ENCODE data around the gene RBM42.
"Not testable (repeated sequence)": the region's sequence is repeated elsewhere in the genome, so short reads cannot be mapped to it uniquely, and the experiment has no call there.

RBM42 gene

DNA sequence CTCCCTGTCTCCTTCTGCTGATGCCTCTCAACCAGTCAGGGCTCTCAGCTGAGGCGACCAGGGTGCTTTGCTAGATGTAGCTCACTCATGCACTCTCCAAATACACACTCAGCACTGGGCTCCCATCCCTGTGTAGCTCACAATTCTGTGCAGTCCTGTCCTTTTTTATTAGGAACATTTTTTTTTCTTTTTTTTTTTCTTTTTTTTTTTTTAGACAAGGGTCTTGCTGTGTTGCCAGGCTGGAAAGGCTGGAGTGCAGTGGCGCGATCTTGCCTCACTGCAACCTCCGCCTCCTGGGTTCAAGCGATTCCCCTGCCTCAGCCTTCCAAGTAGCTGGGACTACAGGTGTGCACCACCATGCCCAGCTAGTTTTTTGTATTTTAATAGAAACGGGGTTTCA is 26.0 kb downstream of the RBM42 start:
- not testable (repeated sequence) for DNase-seq (ENCODE audit: low read depth)

DNA sequence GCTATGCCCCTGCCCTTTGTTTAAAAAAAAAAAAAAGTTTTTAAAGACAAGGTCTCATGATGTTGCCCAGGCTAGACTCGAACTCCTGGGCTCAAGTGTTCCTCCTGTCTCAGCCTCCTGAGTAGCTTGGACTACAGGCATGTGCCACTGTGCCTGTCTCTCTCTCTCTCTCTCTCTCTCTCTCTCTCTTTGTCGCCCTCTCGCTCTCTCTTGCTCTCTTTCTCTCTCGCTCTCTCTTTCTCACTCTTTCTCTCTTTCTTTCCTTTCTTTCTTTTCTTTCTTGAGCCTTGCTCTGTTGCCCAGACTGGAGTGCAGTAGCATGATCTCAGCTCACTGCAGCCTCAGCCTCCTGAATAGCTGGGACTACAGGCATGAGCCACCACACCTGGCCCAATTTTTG is 26.8 kb downstream of the RBM42 start:
- no peak for DNase-seq (ENCODE audit: low read depth)

DNA sequence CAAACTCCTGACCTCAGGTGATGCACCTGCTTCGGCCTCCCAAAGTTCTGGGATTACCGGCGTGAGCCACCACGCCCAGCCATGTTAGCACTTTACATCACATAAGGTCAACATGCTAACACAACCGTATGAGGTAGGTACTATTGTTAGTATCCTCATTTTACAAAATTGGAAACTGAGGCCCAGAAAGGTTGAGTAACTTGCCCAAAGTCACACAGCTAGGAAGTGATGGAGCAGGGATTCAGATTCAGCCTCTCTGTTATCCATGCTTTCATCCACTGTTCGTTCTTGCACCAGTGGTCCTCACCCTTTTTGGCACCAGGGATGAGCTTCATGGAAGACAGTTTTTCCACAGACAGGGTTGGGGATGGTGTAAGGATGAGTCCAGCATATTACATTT is 27.9 kb downstream of the RBM42 start:
- no peak for DNase-seq (ENCODE audit: low read depth)

DNA sequence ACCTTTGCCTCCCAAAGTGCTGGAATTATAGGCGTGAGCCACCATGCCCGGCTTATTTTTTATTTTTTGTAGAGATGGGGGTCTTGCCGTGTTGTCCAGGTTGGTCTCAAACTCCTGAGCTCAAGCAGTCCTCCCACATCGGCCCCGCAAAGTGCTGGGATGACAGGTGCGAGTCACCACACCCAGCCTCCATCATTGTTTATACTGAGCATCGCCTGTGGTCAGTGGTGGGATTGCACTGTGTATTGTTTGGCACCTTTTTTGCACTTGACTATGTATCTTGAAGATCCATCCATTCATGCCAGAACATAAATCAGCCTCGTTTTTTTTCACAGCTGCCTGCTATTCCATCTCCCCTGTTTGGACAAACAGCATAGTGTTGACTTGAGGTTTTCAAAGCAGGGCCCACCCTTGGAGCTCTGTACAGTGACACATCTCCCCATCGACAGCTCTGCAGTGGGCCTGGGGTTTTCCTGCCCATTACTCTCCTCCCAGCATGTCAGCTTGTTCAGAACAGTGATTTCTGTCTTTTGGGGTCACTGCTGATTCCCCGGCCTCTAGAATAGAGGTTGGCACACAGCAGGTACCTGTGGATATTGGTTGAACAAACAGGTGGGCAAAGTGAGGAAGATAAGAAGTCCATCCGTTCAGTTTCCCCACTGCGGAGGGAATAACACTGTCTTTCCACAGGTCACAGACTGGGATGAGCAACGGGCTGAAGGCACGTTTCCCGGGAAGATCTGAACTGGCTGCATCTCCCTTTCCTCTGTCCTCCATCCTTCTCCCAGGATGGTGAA is 29.3 kb downstream of the RBM42 start:
- DNase-seq (ENCODE audit: low read depth): no peak

DNA sequence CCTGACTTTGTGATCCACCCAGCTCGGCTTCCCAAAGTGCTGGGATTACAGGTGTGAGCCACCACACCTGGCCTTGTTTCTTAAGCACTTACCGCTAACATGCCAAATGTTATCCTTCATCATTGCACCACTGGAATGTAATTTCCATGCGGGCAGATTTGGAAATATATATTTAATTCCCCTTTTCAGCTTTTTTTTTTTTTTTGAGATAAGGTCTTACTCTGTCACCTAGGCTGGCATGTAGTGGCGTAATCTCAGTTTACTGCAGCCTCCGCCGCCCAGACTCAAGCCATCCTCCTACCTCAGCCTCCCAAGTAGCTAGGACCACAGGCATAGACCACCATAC is 33.1 kb downstream of the RBM42 start:
- no peak for DNase-seq (ENCODE audit: low read depth)

DNA sequence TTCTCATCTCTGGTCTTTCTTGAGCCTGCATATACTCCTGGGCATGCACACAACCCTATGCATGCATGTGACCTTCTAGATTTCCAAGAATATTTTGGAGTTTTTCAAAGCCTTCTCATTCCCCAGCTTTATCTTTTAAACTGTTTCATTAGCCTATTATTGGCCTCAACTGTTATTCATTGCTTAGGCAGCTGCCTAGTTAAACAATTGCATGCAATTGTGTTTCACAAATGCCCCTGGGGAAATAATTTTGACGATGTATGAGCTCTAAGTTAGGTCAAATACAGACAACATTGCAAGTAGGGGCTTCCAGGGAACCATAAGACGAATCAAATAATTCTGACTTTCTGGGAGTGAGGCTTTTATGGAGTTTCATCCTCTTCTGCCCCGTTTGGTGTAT is 35.1 kb downstream of the RBM42 start:
- no peak for DNase-seq (ENCODE audit: low read depth)

DNA sequence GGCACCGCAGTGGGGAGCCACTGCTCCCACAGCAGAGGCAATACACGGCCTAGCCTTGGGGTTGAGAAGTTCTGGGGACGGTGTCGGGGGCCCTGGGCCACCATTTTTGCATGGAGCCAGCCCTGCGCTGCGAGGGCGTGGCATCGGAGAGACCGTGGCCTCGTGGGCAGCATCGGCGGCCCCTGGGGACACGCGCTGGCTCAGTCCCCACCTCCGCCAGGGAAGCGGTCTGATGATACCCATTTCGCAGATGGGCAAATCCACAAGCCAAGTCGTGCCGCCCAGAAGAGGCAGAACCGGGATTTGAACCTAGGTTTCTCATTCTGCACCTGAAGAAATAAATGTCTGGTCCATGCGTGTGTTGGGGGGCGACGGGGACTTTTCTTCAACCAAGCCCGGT is 36.3 kb downstream of the RBM42 start:
- no peak for DNase-seq (ENCODE audit: low read depth)

DNA sequence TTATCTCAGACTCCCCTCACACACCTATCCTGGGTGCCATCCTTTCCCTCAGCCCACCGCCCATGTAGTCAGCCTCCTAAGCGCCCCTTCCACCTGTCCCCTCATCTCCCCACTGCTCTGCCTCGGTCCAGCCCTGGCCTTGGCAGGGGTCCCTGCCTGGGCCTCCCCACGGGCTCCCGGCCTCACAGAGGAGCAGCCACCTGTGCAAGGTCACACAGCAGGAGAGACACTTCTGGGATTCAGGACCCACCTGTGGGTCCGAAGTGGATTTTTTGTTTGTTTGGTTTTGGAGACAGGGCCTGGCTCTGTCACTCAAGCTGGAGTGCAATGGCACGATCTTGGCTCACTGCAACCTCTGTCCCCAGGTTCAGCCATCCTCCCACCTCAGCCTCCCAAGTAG is 36.8 kb downstream of the RBM42 start:
- DNase-seq (ENCODE audit: low read depth): no peak

DNA sequence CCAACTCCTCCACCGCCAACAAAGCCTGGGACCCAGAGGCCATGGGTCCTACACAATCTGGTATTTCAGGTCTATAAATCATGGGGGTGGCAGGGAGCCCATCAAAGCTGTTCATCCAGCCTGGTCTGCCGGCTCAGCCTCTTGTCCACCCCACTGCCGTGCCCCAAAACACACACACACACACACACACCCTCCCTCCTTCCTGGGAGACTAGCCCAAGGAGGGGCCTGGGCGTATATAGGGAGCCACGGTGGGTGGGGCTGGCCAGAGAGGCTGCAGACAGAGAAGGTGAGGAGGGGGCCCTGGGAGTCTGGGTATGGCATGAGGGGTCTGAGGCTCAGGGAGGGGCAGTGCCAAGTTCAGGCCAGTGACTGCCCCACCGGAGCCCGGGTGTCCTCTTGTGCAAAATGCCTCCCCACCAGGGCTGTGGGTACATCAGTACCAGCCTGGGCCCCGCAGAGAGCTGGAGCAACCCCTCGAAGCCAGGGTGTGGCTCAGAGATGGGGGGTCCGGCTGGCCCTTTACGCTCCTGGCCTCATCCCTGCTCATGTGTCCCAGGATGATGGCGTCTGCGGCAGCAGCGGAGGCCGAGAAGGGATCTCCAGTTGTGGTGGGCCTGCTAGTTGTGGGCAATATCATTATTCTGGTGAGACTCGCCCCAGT is 37.5 kb downstream of the RBM42 start, which contains the start of gene UPK1A:
TSS of gene UPK1A (plus strand) at position 267 of the 663 bp plus-strand sequence. CDS start at position 563, 296 bp downstream.
- DNase-seq (ENCODE audit: low read depth): no peak

DNA sequence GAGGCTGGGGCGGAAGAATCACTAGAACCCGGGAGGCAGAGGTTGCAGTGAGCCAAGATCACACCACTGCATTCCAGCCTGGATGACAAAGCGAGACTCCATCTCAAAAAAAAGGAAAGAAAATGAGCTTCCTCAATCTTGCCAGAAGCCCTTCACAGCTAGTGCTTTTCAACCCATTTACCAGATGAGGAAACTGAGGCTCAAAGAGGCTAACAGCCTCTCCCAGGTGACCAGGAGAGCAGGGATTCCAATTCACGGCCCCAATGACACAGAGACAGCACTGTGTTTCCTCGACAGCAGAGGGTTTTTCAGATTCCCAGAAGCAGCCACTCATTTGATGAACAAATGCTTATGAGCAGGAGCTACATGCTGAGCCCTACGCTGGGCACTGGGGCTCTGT is 40.7 kb downstream of the RBM42 start:
- no peak for DNase-seq (ENCODE audit: low read depth)

DNA sequence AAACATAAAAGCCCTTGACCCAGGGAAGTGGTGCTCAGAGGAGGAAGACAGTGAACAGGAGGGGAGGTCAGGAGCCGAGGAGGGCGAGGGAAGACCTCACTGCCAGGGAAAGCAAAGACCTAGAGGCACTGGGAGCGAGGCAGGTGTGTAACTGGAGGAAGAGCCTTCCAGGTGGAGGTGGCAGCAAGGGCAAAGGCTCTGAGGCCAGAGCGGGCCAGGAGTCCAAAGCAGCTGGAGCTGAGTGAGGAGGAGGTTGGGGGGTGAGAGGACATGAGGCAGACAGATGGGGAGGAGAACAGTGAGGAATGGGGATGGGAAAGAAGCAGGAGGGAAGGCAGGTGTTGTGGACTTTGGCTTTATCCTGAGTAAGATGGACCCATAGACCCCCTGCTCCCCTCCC is 41.1 kb downstream of the RBM42 start:
- no peak for DNase-seq (ENCODE audit: low read depth)

DNA sequence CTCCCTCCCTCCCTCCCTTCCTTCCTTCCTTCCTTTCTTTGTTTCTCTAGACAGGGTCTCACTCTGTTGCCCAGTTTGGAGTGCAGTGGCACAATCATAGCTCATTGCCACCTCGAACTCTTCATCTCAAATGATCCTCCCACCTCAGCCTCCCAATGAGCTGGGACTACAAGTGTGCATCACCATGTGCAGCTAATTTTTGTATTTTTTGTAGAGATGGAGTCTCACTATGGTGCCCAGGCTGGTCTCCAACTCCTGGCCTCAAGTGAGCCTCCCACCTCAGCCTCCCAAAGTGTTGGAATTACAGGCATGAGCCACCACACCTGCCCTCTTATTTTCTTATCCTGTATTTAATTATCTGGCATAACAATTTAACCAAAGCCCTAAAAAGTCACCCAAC is 41.9 kb downstream of the RBM42 start:
- DNase-seq (ENCODE audit: low read depth): no peak

DNA sequence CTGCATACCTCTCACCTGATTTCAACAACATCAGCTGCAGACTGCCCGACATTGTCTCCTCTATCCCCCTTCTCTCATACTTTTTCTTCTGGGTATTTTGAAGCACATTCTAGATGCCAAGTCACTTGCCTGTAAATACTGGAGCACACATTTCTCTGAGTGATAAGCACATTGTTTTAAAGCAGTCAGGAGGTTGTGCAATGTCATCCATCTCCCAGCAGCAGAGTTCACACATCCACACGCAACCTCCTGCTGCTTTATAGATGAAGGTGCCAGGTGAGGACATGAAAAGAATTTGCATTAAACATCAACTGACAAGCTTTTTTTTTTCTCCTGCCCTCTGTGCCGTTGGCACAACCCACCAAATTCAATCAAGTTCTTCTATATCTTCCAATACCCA is 43.0 kb downstream of the RBM42 start:
- DNase-seq (ENCODE audit: low read depth): no peak

DNA sequence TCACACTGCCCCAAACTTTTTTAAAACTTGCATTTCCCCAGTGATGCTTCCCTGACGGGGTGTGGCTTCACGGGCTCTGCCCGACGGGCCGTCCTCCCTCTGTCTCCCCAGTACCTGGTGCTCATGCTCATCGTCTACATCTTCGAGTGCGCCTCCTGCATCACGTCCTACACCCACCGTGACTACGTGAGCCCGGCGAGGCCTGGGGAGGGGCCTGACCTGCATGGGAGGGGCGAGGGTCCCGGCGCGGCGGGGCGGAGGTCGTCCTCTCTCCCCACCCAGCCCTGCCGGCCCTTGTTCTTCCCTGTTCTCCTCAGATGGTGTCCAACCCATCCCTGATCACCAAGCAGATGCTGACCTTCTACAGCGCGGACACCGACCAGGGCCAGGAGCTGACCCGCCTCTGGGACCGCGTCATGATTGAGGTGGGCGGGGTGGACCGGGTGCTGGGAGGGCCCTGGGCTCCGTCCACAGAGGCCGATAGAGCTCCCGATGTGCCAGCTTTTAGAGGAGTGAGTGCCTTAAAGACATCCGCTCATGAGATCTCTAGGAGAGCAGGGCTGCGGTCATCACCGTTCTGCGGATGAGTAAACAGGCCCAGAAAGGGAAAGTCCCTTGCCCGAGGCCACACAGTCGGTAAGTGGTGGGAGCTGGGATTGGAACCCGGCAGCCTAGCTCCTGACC is 44.4 kb downstream of the RBM42 start:
- DNase-seq (ENCODE audit: low read depth): peak; percentile 25

DNA sequence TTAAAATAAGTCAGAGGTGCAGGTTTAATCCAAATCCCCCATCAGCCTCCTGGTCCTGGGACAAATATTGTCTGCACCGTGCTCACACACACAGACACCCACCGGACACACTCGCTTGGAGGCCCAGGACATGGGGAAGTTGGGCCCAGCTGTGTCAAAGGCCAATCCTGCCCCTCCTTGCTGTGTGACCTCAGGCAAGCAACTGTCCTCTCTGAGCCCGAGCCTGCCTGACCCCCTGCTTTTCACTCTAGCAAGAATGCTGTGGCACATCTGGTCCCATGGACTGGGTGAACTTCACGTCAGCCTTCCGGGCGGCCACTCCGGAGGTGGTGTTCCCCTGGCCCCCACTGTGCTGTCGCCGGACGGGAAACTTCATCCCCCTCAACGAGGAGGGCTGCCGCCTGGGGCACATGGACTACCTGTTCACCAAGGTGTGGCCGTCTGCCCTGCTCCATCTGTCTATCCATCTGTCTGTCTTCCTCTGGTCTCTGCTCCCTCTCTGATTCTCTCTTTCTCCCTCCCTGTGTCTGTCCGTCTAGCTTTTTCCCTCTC is 46.8 kb downstream of the RBM42 start:
- DNase-seq (ENCODE audit: low read depth): no peak
